Gastroesophageal sphincter (tissue), 4 donors: ENCODE data around the gene ATL3. TPM values are rescaled to one million over a fixed set of nuclear protein-coding genes. Genes with fewer than 3 reads are reported as not detected.

Source experiments
- ATAC-seq: fragments of 150-250 bp; one replicate; pipeline ENCODE4 v1.9.1; 2016; ENCODE audit warnings: mild to moderate bottlenecking, moderate library complexity
- H3K27ac ChIP-seq, 4 donors: fragments of 200-600 bp; sonication (generic) in 3 of 4; 1 replicate in 3 of 4; 2 replicates in 1 of 4; pipeline ENCODE4 v1.5.1; 2016 to 2019
- H3K27me3 ChIP-seq: fragments of 200-600 bp; sonication (generic); one replicate; pipeline ENCODE4 v1.5.1; 2019
- H3K36me3 ChIP-seq, 2 donors: fragments of 200-600 bp; sonication (generic); one replicate each; pipeline ENCODE4 v1.5.1; 2019; ENCODE audit warnings: control low read depth in 1 of 2
- H3K4me1 ChIP-seq, 3 donors: fragments of 200-600 bp; sonication (generic); 1 replicate in 2 of 3; 2 replicates in 1 of 3; pipeline ENCODE4 v1.5.1; 2016 to 2019; ENCODE audit warnings: control low read depth in 2 of 3
- H3K4me3 ChIP-seq, 2 donors: fragments of 200-600 bp; sonication (generic); one replicate each; pipeline ENCODE4 v1.5.1; 2019; ENCODE audit warnings: mild to moderate bottlenecking in 1 of 2, moderate library complexity in 1 of 2
- H3K9me3 ChIP-seq, 3 donors: fragments of 200-600 bp; sonication (generic); one replicate each; pipeline ENCODE4 v1.5.1; 2017 to 2019; ENCODE audit warnings: control low read depth in 2 of 3
- EP300 ChIP-seq: sonication (generic); formaldehyde crosslinking; IDR thresholded peaks from one replicate; pipeline ENCODE4 v1.6.1; 2017; ENCODE audit warnings: antibody characterized with exemption, mild to moderate bottlenecking
- POLR2A ChIP-seq, 2 donors: fragments of 450-650 bp; IDR thresholded peaks; one replicate each; pipeline ENCODE4 v1.6.1; 2017; ENCODE audit warnings: antibody characterized with exemption in 2 of 2, mild to moderate bottlenecking in 2 of 2, moderate library complexity in 1 of 2
- POLR2AphosphoS5 ChIP-seq: sonication (generic); formaldehyde crosslinking; IDR thresholded peaks from one replicate; pipeline ENCODE4 v1.6.1; 2017; ENCODE audit warnings: antibody characterized with exemption
- WGBS, 2 donors: methylation state at CpG; one replicate each; pipeline ENCODE4 v1.1.5; 2018; ENCODE audit warnings: low coverage in 1 of 2; 5-methylcytosine and 5-hydroxymethylcytosine counted together
- total RNA-seq, 4 donors: library from RNA; depleted of rRNA; stranded (reverse); fragments of >200 nt; gene quantifications; one replicate each; pipeline ENCODE4 v1.1.0, GENCODE V29; 2016
- TF ChIP-seq, protein P1 (sequence below), 4 experiments: fragments of 200-600 bp in 2 of 4; fragments of 450-650 bp in 2 of 4; sonication (generic) in 1 of 4; IDR thresholded peaks; one replicate each; pipeline ENCODE4 v1.5.1; 2017 to 2019; ENCODE audit warnings: antibody characterized with exemption in 4 of 4, mild to moderate bottlenecking in 2 of 4, moderate library complexity in 2 of 4

Gene ATL3
- 100 to 1,000 TPM; 155 to 221 (median 202) TPM for total RNA-seq

DNA sequence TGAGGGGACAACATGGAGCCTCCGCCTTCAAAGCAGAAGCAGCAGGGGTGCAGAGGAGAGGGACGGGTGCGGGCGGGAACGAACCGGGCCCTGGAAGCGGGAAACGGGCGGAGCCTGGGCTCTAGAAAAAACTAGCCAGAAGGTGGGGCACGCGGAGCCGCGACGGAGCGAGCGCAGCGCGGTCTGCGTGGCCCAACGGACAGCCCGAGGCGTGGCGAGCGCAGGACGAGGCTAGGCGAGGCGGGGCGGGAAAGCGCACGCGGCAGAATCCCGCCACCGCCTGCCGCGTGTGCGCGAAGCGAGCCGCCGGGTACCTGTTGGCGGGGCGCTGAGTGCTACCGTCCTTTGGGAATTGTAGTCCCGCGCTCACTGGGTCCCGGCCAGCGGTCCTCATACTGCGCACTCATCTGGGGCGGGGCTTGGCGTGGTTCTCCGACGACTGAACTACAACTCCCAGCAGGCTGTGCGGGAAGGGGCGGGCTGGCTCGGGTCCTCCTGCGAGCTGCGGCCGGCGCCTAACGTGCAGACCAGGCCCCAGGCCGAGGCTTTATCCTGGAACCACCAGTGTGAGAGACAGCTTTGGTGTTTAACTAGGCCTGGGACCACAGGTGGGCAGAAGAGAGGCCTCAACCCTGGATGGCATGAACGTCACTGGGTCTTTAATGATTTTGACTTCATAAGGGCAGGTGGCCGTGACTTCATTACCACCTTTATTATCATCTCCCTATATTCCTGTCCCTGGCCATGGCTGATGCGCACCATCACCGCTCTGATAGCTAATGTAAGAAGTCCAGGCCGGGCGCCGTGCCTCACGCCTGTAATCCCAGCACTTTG is at the start of gene ATL3:
Gene ATL3, minus strand, starts transcription at position 55 of the 834 bp plus-strand sequence. Its CDS starts 41 bp downstream, at position 14.
- peaks cover 0 to 45% (median 30%) of the 10 kb centered on the region in 3 donors for H3K4me1 ChIP-seq
- H3K27me3 ChIP-seq, result no peaks in the 10 kb centered on the region
- H3K36me3 ChIP-seq, result no peaks in the 10 kb centered on the region
- H3K27ac ChIP-seq, result peak within 1 kb of the TSS; percentile 98 to 100 (median 99)
- ATAC-seq, result peak; percentile 95
- no peaks in the 10 kb centered on the region for H3K9me3 ChIP-seq
- TF ChIP-seq, protein P1, sequence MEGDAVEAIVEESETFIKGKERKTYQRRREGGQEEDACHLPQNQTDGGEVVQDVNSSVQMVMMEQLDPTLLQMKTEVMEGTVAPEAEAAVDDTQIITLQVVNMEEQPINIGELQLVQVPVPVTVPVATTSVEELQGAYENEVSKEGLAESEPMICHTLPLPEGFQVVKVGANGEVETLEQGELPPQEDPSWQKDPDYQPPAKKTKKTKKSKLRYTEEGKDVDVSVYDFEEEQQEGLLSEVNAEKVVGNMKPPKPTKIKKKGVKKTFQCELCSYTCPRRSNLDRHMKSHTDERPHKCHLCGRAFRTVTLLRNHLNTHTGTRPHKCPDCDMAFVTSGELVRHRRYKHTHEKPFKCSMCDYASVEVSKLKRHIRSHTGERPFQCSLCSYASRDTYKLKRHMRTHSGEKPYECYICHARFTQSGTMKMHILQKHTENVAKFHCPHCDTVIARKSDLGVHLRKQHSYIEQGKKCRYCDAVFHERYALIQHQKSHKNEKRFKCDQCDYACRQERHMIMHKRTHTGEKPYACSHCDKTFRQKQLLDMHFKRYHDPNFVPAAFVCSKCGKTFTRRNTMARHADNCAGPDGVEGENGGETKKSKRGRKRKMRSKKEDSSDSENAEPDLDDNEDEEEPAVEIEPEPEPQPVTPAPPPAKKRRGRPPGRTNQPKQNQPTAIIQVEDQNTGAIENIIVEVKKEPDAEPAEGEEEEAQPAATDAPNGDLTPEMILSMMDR (IDR thresholded peaks at IDR 0.05), result peak in 2 of 4 experiments; percentile 10 to 44
- peak; percentile 54 to 69 for TF ChIP-seq POLR2A (IDR thresholded peaks at IDR 0.05)
- no peak for TF ChIP-seq EP300
- TF ChIP-seq POLR2AphosphoS5, result peak; percentile 86
- WGBS, 2 donors, result 0 to 1% methylated on average over 4 to 11 of the region's 69 CpGs
- peak within 1 kb of the TSS; percentile 73 to 86 for H3K4me3 ChIP-seq

- no peak for ATAC-seq
- TF ChIP-seq POLR2AphosphoS5 (no peak), EP300 (no peak), POLR2A (IDR thresholded peaks at IDR 0.05) (no peak)
- TF ChIP-seq, protein P1 (IDR thresholded peaks at IDR 0.05), result no peak
- Histone ChIP-seq H3K27me3 (no peaks in the 10 kb centered on the region), H3K27ac (no peak overlapping the region), H3K9me3 (no peaks in the 10 kb centered on the region), H3K4me1 (peaks cover 0 to 11% (median 0%) of the 10 kb centered on the region in 3 donors), H3K36me3 (no peaks in the 10 kb centered on the region), H3K4me3 (no peak overlapping the region)
- WGBS, 2 donors, result 85 to 100% methylated on average over 3 of the region's 3 CpGs
These were observed 49.4 kb upstream of the ATL3 start for GRCh38 chr11:63720611-63721010.

- H3K27me3 ChIP-seq, result no peaks in the 10 kb centered on the region
- no peak for ATAC-seq
- no peaks in the 10 kb centered on the region for H3K36me3 ChIP-seq
- no peak overlapping the region for H3K4me3 ChIP-seq
- H3K27ac ChIP-seq, result no peak overlapping the region
- peaks cover 0 to 11% (median 0%) of the 10 kb centered on the region in 3 donors for H3K4me1 ChIP-seq
- H3K9me3 ChIP-seq, result no peaks in the 10 kb centered on the region
- WGBS, 2 donors, result 35 to 53% methylated on average over 2 of the region's 2 CpGs
- TF ChIP-seq, protein P1 (IDR thresholded peaks at IDR 0.05), result no peak
- TF ChIP-seq EP300 (no peak), POLR2A (IDR thresholded peaks at IDR 0.05) (no peak), POLR2AphosphoS5 (no peak)
These were observed 48.8 kb upstream of the ATL3 start for GRCh38 chr11:63719987-63720386.

DNA sequence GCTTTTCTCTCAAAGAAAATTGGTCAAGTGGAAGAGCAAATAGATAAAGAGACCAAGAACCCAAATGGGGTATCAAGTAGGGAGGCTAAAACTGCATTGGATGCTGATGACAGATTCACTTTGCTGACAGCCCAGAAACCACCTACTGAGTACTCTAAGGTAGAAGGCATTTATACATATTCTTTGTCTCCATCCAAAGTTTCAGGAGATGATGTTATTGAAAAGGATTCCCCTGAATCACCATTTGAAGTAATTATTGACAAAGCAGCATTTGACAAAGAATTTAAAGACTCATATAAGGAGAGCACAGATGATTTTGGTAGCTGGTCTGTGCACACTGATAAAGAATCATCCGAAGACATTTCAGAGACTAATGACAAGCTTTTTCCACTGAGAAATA is 47.8 kb upstream of the ATL3 start:
- Histone ChIP-seq H3K9me3 (no peaks in the 10 kb centered on the region), H3K4me1 (peaks cover 0 to 11% (median 0%) of the 10 kb centered on the region in 3 donors), H3K27me3 (no peaks in the 10 kb centered on the region), H3K36me3 (no peaks in the 10 kb centered on the region), H3K27ac (no peak overlapping the region), H3K4me3 (no peak overlapping the region)
- TF ChIP-seq, protein P1 (IDR thresholded peaks at IDR 0.05), result no peak
- no peak for TF ChIP-seq POLR2A (IDR thresholded peaks at IDR 0.05)
- 64% methylated on average over 1 of the region's 1 CpG; no CpG with 5 or more reads in 1 of the 2 donors for WGBS, 2 donors
- no peak for ATAC-seq

DNA sequence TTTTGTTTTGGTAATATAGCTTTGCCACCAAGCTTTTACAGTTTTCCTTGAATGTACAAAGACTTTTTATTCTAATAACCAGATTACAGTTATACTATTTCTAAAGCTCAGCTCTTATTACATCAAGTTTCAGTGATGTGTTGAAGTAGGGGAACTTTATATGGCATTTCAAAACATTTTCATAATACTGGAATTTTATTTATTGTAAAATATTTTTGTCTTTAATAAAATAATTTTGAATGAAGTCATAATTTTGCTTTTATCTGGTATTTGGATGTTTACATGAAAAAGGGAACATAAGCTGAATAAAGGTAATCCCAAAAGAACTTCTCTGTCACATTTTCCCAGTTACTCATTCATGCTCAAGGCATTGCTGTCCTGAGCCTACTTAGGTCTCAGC is 44.9 kb upstream of the ATL3 start:
- no peak for ATAC-seq
- H3K9me3 ChIP-seq, result no peaks in the 10 kb centered on the region
- no peak overlapping the region for H3K27ac ChIP-seq
- H3K4me3 ChIP-seq, result no peak overlapping the region
- peaks cover 0 to 11% (median 0%) of the 10 kb centered on the region in 3 donors for H3K4me1 ChIP-seq
- H3K27me3 ChIP-seq, result no peaks in the 10 kb centered on the region
- H3K36me3 ChIP-seq, result no peaks in the 10 kb centered on the region
- TF ChIP-seq EP300, result no peak
- no peak for TF ChIP-seq POLR2A (IDR thresholded peaks at IDR 0.05)
- TF ChIP-seq POLR2AphosphoS5, result no peak
